Activated CD4-positive, alpha-beta T cell treated with anti-CD3 and anti-CD28 coated beads, Interleukin-2, amount 10 ng/mL, durations not matched to agents 7 days and 5 days (primary cell): ENCODE results near the gene RANGRF. TPM values are rescaled to one million over a fixed set of nuclear protein-coding genes. Genes with fewer than 3 reads are reported as not detected.

Source experiments
- CTCF ChIA-PET: fragments of 350-600 bp; sonication (Branson Sonifier 250); formaldehyde crosslinking; loops from one replicate; lab custom pipeline; 2021; ENCODE audit warnings: antibody characterized with exemption; lab: Charles Lee
- POLR2A ChIA-PET: fragments of 350-600 bp; sonication (Branson Sonifier 250); formaldehyde crosslinking; loops from one replicate; lab custom pipeline; 2021; ENCODE audit warnings: antibody characterized with exemption; lab: Charles Lee
- DNase-seq: peaks from one replicate; pipeline ENCODE4 v3.0.0-alpha.2; 2020
- H3K27ac Mint-ChIP-seq: one replicate; pipeline ENCODE4 v1.8.0; 2021; ENCODE audit warnings: mild to moderate bottlenecking, moderate library complexity, mixed read lengths
- H3K27me3 Mint-ChIP-seq: one replicate; pipeline ENCODE4 v1.8.0; 2021; ENCODE audit warnings: mixed read lengths
- H3K36me3 Mint-ChIP-seq: one replicate; pipeline ENCODE4 v1.8.0; 2021; ENCODE audit warnings: low read depth, mixed read lengths
- H3K4me1 Mint-ChIP-seq: one replicate; pipeline ENCODE4 v1.8.0; 2021; ENCODE audit warnings: mixed read lengths
- H3K4me3 Mint-ChIP-seq: one replicate; pipeline ENCODE4 v1.8.0; 2021; ENCODE audit warnings: mild to moderate bottlenecking, moderate library complexity, mixed read lengths
- H3K9me3 Mint-ChIP-seq: one replicate; pipeline ENCODE4 v1.8.0; 2021; ENCODE audit warnings: mixed read lengths
- total RNA-seq, 2 experiments: library from RNA; stranded (reverse); gene quantifications; one replicate each; pipeline ENCODE4 v1.2.3, GENCODE V29; 2021

Gene RANGRF
- total RNA-seq, 2 experiments from 2014 or later, result 41.2 to 48.9 TPM

- no peaks in the 10 kb centered on the region for H3K9me3 Mint-ChIP-seq
- ChIA-PET POLR2A (no interaction called here), CTCF (interaction anchor here (0.6 to 1.2 kb wide), 8 partner anchors 12 to 222 kb away, joined by 3 to 9 read pairs (median 3); partner anchors contain the start of genes AURKB and RPL26)
- H3K4me3 Mint-ChIP-seq, result no peak overlapping the region
- H3K4me1 Mint-ChIP-seq, result peaks cover 21% of the 10 kb centered on the region
- peaks cover 3% of the 10 kb centered on the region for H3K36me3 Mint-ChIP-seq
- DNase-seq, result peak; percentile 69
- H3K27ac Mint-ChIP-seq, result no peak overlapping the region
- no peaks in the 10 kb centered on the region for H3K27me3 Mint-ChIP-seq
These were observed 12.3 kb downstream of the RANGRF start for GRCh38 chr17:8300627-8301242.

GRCh38 chr17:8310601-8311123 is 22.2 kb downstream of the RANGRF start:
- Mint-ChIP-seq H3K36me3 (no peaks in the 10 kb centered on the region), H3K27ac (no peak overlapping the region), H3K4me1 (peaks cover 3% of the 10 kb centered on the region), H3K4me3 (no peak overlapping the region), H3K9me3 (no peaks in the 10 kb centered on the region), H3K27me3 (peaks cover 4% of the 10 kb centered on the region)
- no peak for DNase-seq
- POLR2A ChIA-PET, result no interaction called here
- CTCF ChIA-PET, result interaction anchor here (0.6 kb wide), 1 partner anchor 94 kb away, joined by 3 read pairs; no protein-coding TSS in a partner anchor

- Mint-ChIP-seq H3K27me3 (peaks cover 4% of the 10 kb centered on the region), H3K36me3 (no peaks in the 10 kb centered on the region), H3K9me3 (no peaks in the 10 kb centered on the region), H3K27ac (no peak overlapping the region), H3K4me3 (no peak overlapping the region), H3K4me1 (peaks cover 3% of the 10 kb centered on the region)
- DNase-seq, result no peak
- ChIA-PET POLR2A (no interaction called here), CTCF (interaction anchor here (0.6 kb wide), 1 partner anchor 95 kb away, joined by 3 read pairs; no protein-coding TSS in a partner anchor)
These were observed 22.8 kb downstream of the RANGRF start for GRCh38 chr17:8311131-8311790.

- peaks cover 5% of the 10 kb centered on the region for H3K27me3 Mint-ChIP-seq
- H3K4me3 Mint-ChIP-seq, result no peak overlapping the region
- H3K4me1 Mint-ChIP-seq, result peaks cover 3% of the 10 kb centered on the region
- ChIA-PET POLR2A (no interaction called here), CTCF (interaction anchor here (1.1 kb wide), 1 partner anchor 17 kb away, joined by 3 read pairs; the partner anchor contains the start of gene SLC25A35)
- DNase-seq, result no peak
- no peaks in the 10 kb centered on the region for H3K36me3 Mint-ChIP-seq
- H3K27ac Mint-ChIP-seq, result no peak overlapping the region
- no peaks in the 10 kb centered on the region for H3K9me3 Mint-ChIP-seq
These were observed 23.8 kb downstream of the RANGRF start for GRCh38 chr17:8312251-8312650.

DNA sequence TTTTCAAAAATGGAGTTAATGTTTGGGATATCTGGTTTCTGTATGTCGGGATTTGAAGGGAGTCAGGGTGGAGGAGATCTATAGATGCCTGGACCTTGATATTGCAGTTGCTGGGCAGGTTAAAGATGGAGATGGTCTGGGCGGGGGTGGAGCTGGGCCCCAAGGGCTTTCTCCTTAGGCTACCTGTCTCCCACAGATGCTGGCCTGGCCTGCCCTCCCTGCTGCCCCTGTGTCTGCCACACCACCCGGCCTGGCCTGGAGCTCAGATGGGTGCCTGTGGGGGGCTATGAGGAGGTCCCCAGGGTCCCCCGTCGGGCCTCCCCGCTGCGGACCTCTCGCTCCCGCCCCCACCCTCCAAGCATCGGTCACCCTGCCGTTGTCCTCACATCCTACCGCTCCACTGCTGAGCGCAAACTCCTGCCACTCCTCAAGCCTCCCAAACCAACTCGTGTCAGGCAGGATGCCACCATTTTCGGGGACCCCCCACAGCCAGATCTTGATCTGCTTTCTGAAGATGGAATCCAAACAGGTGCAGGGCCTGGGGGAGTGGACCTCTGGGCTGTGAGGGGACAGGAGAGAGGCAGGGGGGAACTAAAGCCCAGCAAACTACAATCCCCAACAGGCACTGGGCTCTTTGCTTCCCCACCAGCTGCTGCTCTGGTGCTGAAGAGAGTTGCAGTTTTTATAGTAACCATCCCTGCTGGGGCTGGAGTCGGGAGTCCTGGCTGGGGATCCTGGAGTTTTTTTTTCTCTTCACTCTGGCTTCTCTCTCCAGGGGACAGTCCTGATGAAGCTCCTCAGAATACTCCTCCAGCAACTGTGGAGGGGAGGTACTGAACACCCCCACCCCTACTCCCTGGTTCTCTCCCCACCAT is 24.5 kb downstream of the RANGRF start:
- DNase-seq, result no peak
- H3K4me3 Mint-ChIP-seq, result no peak overlapping the region
- H3K27ac Mint-ChIP-seq, result no peak overlapping the region
- H3K36me3 Mint-ChIP-seq, result no peaks in the 10 kb centered on the region
- ChIA-PET POLR2A (no interaction called here), CTCF (interaction anchor here (0.6 to 1.5 kb wide), 5 partner anchors 9 to 324 kb away, joined by 3 to 4 read pairs (median 3); partner anchors contain the start of gene SLC25A35)
- no peaks in the 10 kb centered on the region for H3K9me3 Mint-ChIP-seq
- peaks cover 5% of the 10 kb centered on the region for H3K27me3 Mint-ChIP-seq
- H3K4me1 Mint-ChIP-seq, result peaks cover 3% of the 10 kb centered on the region

DNA sequence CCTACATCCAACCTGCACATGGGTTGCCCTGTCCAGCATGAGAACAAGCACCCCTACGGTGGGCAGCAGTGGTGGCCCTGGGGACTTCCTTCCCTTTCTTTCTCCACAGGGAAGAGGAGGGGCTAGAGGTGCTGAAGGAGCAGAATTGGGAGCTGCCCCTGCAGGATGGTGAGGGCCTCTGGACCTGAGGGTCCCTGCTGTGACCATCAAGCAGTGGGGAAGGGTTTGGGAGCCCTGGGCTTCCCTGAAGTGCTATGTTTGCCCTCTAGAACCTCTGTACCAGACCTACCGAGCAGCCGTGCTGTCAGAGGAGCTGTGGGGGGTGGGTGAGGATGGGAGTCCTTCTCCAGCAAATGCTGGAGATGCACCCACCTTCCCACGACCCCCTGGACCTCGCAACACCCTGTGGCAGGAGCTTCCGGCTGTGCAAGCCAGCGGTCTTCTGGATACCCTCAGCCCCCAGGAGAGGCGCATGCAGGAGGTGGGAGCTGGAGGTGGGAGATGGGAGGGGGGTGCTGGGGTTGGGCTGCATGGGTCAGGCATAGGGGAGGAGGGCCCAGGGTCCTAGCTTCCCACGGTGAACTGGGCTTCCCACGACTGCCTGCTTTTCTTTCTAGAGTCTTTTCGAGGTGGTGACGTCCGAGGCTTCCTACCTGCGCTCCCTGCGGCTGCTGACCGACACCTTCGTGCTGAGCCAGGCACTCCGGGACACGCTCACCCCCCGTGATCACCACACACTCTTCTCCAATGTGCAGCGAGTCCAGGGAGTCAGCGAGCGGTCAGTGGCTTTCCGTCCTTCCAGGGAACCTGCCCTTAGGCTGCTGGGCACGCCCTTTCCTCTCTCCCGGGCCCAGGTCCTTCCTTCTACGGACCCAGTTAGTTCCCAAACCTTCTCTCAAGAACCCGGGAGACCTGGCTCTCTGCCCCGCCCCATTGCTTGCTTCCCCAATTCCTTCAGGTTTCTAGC is 26.6 kb downstream of the RANGRF start:
- Mint-ChIP-seq H3K4me1 (peaks cover under 1% of the 10 kb centered on the region), H3K27ac (no peak overlapping the region), H3K4me3 (no peak overlapping the region), H3K27me3 (peaks cover 7% of the 10 kb centered on the region), H3K9me3 (no peaks in the 10 kb centered on the region), H3K36me3 (no peaks in the 10 kb centered on the region)
- CTCF ChIA-PET, result interaction anchor here (1.8 kb wide), 1 partner anchor 10 kb away, joined by 4 read pairs; no protein-coding TSS in a partner anchor
- no peak for DNase-seq
- POLR2A ChIA-PET, result no interaction called here

GRCh38 chr17:8315764-8316217 is 27.3 kb downstream of the RANGRF start:
- Mint-ChIP-seq H3K9me3 (no peaks in the 10 kb centered on the region), H3K27me3 (peaks cover 9% of the 10 kb centered on the region)
- CTCF ChIA-PET, result interaction anchor here (0.6 to 1.8 kb wide), 5 partner anchors 10 to 431 kb away, joined by 3 to 5 read pairs (median 4); no protein-coding TSS in a partner anchor

GRCh38 chr17:8318010-8318935 is 29.8 kb downstream of the RANGRF start:
- Mint-ChIP-seq H3K27ac (no peak overlapping the region), H3K4me3 (no peak overlapping the region), H3K36me3 (no peaks in the 10 kb centered on the region), H3K27me3 (peaks cover 9% of the 10 kb centered on the region), H3K9me3 (no peaks in the 10 kb centered on the region), H3K4me1 (no peaks in the 10 kb centered on the region)
- ChIA-PET CTCF (interaction anchor here (0.6 kb wide), 1 partner anchor 117 kb away, joined by 3 read pairs; no protein-coding TSS in a partner anchor), POLR2A (no interaction called here)
- DNase-seq, result no peak

More at GRCh38 chr17:8315764-8316217, 27.3 kb downstream of the RANGRF start:
- POLR2A ChIA-PET, result no interaction called here
- no peak for DNase-seq
- no peaks in the 10 kb centered on the region for H3K36me3 Mint-ChIP-seq
- H3K4me3 Mint-ChIP-seq, result no peak overlapping the region
- no peak overlapping the region for H3K27ac Mint-ChIP-seq
- no peaks in the 10 kb centered on the region for H3K4me1 Mint-ChIP-seq

GRCh38 chr17:8320262-8320661 is 31.8 kb downstream of the RANGRF start:
- no peaks in the 10 kb centered on the region for H3K9me3 Mint-ChIP-seq
- H3K36me3 Mint-ChIP-seq, result no peaks in the 10 kb centered on the region
- ChIA-PET CTCF (no interaction called here), POLR2A (no interaction called here)
- H3K4me3 Mint-ChIP-seq, result no peak overlapping the region
- peaks cover 2% of the 10 kb centered on the region for H3K4me1 Mint-ChIP-seq
- no peak overlapping the region for H3K27ac Mint-ChIP-seq
- H3K27me3 Mint-ChIP-seq, result peaks cover 14% of the 10 kb centered on the region
- DNase-seq, result no peak

- Mint-ChIP-seq H3K9me3 (no peaks in the 10 kb centered on the region), H3K36me3 (no peaks in the 10 kb centered on the region), H3K4me3 (no peak overlapping the region), H3K4me1 (peaks cover 5% of the 10 kb centered on the region), H3K27ac (no peak overlapping the region), H3K27me3 (peaks cover 20% of the 10 kb centered on the region)
- ChIA-PET POLR2A (no interaction called here), CTCF (no interaction called here)
- no peak for DNase-seq
These were observed 32.5 kb downstream of the RANGRF start for GRCh38 chr17:8320990-8321389.

- no peak for DNase-seq
- Mint-ChIP-seq H3K4me3 (no peak overlapping the region), H3K4me1 (peaks cover 13% of the 10 kb centered on the region), H3K27me3 (peaks cover 27% of the 10 kb centered on the region), H3K9me3 (no peaks in the 10 kb centered on the region), H3K27ac (no peak overlapping the region), H3K36me3 (no peaks in the 10 kb centered on the region)
- POLR2A ChIA-PET, result no interaction called here
- CTCF ChIA-PET, result interaction anchor here (1.5 kb wide), 1 partner anchor 62 kb away, joined by 3 read pairs; no protein-coding TSS in a partner anchor
These were observed 33.6 kb downstream of the RANGRF start for GRCh38 chr17:8322061-8322460.
